Subcutaneous abdominal adipose tissue (tissue), 5 donors: ENCODE data around the gene TMEM127.
"Not testable (repeated sequence)": the region's sequence is repeated elsewhere in the genome, so short reads cannot be mapped to it uniquely, and the experiment has no call there.

ENCODE experiments used
- H3K27ac ChIP-seq: one replicate; pipeline ENCODE4 v1.7.0; 2013; ENCODE audit warnings: low read depth, mild to moderate bottlenecking, inconsistent platforms, low read length, moderate library complexity
- H3K27me3 ChIP-seq, 5 donors: one replicate each; pipeline ENCODE4 v1.7.0; 2013; ENCODE audit warnings: low read length in 5 of 5, inconsistent platforms in 1 of 5; ENCODE audit not compliant: control insufficient read depth in 5 of 5, insufficient read depth in 4 of 5
- H3K36me3 ChIP-seq, 5 donors: one replicate each; pipeline ENCODE4 v1.7.0; 2013; ENCODE audit warnings: low read length in 5 of 5; ENCODE audit not compliant: control insufficient read depth in 5 of 5, insufficient read depth in 5 of 5
- H3K4me1 ChIP-seq, 5 donors: one replicate each; pipeline ENCODE4 v1.7.0; 2013; ENCODE audit warnings: low read length in 5 of 5, mild to moderate bottlenecking in 3 of 5, moderate library complexity in 1 of 5; ENCODE audit not compliant: control insufficient read depth in 5 of 5, insufficient read depth in 5 of 5
- H3K4me3 ChIP-seq, 5 donors: one replicate each; pipeline ENCODE4 v1.7.0; 2013; ENCODE audit warnings: low read length in 5 of 5, low read depth in 1 of 5
- H3K9ac ChIP-seq, 5 donors: one replicate each; pipeline ENCODE4 v1.7.0; 2013; ENCODE audit warnings: low read length in 5 of 5, mild to moderate bottlenecking in 4 of 5, moderate library complexity in 3 of 5
- H3K9me3 ChIP-seq, 5 donors: one replicate each; pipeline ENCODE4 v1.7.0; 2013; ENCODE audit warnings: low read length in 5 of 5; ENCODE audit not compliant: control insufficient read depth in 5 of 5
- donor health status: healthy.
- donor health status: healthy.
- donor health status: healthy.
- donor health status: healthy.
- donor health status: healthy.

The TMEM127 gene

GRCh38 chr2:96294271-96294670 lies 28.5 kb upstream of the TMEM127 start:
- H3K9ac ChIP-seq, H3K9me3 ChIP-seq, H3K27me3 ChIP-seq, H3K4me3 ChIP-seq: not testable (repeated sequence)
- Histone ChIP-seq H3K27ac (peak overlapping the region; percentile 14), H3K36me3 (peaks cover 42 to 99% (median 94%) of the 10 kb centered on the region in 5 donors), H3K4me1 (peaks cover 0 to 16% (median 10%) of the 10 kb centered on the region in 5 donors)

- Histone ChIP-seq H3K9me3 (no peaks in the 10 kb centered on the region), H3K4me1 (peaks cover 0 to 10% (median 5%) of the 10 kb centered on the region in 5 donors), H3K9ac (no peak overlapping the region), H3K36me3 (peaks cover 39 to 99% (median 94%) of the 10 kb centered on the region in 5 donors), H3K27me3 (no peaks in the 10 kb centered on the region), H3K4me3 (no peak overlapping the region), H3K27ac (no peak overlapping the region)
Measured at GRCh38 chr2:96291751-96292150, 26.0 kb upstream of the TMEM127 start.

- no peaks in the 10 kb centered on the region for H3K9me3 ChIP-seq
- no peak overlapping the region for H3K4me3 ChIP-seq
- H3K4me1 ChIP-seq: no peaks in the 10 kb centered on the region
- no peak overlapping the region for H3K27ac ChIP-seq
- H3K9ac ChIP-seq: no peak overlapping the region
- H3K36me3 ChIP-seq: peaks cover 31 to 100% (median 98%) of the 10 kb centered on the region in 5 donors
- no peaks in the 10 kb centered on the region for H3K27me3 ChIP-seq
Measured at GRCh38 chr2:96287273-96287856, 21.6 kb upstream of the TMEM127 start.

GRCh38 chr2:96276787-96277499 lies 11.1 kb upstream of the TMEM127 start:
- H3K9me3 ChIP-seq: no peaks in the 10 kb centered on the region
- no peaks in the 10 kb centered on the region for H3K4me1 ChIP-seq
- H3K36me3 ChIP-seq: peaks cover 5 to 95% (median 80%) of the 10 kb centered on the region in 5 donors
- no peak overlapping the region for H3K9ac ChIP-seq
- H3K27me3 ChIP-seq: no peaks in the 10 kb centered on the region
- H3K27ac ChIP-seq: no peak overlapping the region
- H3K4me3 ChIP-seq: no peak overlapping the region

- no peaks in the 10 kb centered on the region for H3K4me1 ChIP-seq
- H3K4me3 ChIP-seq: no peak overlapping the region
- no peaks in the 10 kb centered on the region for H3K9me3 ChIP-seq
- H3K36me3 ChIP-seq: peaks cover 2 to 93% (median 77%) of the 10 kb centered on the region in 5 donors
- H3K27me3 ChIP-seq: no peaks in the 10 kb centered on the region
- H3K27ac ChIP-seq: no peak overlapping the region
- no peak overlapping the region for H3K9ac ChIP-seq
Measured at GRCh38 chr2:96274355-96275056, 8.7 kb upstream of the TMEM127 start.

GRCh38 chr2:96273763-96274162 lies 8.0 kb upstream of the TMEM127 start:
- Histone ChIP-seq H3K27ac (no peak overlapping the region), H3K36me3 (peaks cover 2 to 93% (median 77%) of the 10 kb centered on the region in 5 donors), H3K27me3 (no peaks in the 10 kb centered on the region), H3K4me3 (no peak overlapping the region), H3K4me1 (peaks cover 0 to under 1% (median 0%) of the 10 kb centered on the region in 5 donors), H3K9ac (no peak overlapping the region), H3K9me3 (no peaks in the 10 kb centered on the region)

GRCh38 chr2:96271995-96272394 lies 6.2 kb upstream of the TMEM127 start:
- Histone ChIP-seq H3K4me1 (peaks cover 2 to 8% (median 5%) of the 10 kb centered on the region in 5 donors), H3K4me3 (no peak overlapping the region), H3K9me3 (no peaks in the 10 kb centered on the region), H3K27ac (no peak overlapping the region), H3K9ac (no peak overlapping the region), H3K36me3 (peaks cover 5 to 91% (median 72%) of the 10 kb centered on the region in 5 donors), H3K27me3 (no peaks in the 10 kb centered on the region)

- peaks cover 5 to 58% (median 38%) of the 10 kb centered on the region in 5 donors for H3K36me3 ChIP-seq
- peak overlapping the region; percentile 93 for H3K27ac ChIP-seq
- peaks cover 7 to 36% (median 29%) of the 10 kb centered on the region in 5 donors for H3K4me1 ChIP-seq
- no peaks in the 10 kb centered on the region for H3K9me3 ChIP-seq
- peak overlapping the region in 3 of 5 donors; percentile 28 to 59 (median 42) for H3K9ac ChIP-seq
- no peaks in the 10 kb centered on the region for H3K27me3 ChIP-seq
- H3K4me3 ChIP-seq: peak overlapping the region; percentile 21 to 96 (median 82)
Measured at GRCh38 chr2:96267159-96267971, 1.6 kb upstream of the TMEM127 start.

- peaks cover 3 to 49% (median 29%) of the 10 kb centered on the region in 5 donors for H3K36me3 ChIP-seq
- H3K9me3 ChIP-seq: no peaks in the 10 kb centered on the region
- peak overlapping the region; percentile 93 for H3K27ac ChIP-seq
- H3K4me3 ChIP-seq: peak overlapping the region; percentile 44 to 96 (median 82)
- peak overlapping the region; percentile 68 to 97 (median 95) for H3K9ac ChIP-seq
- H3K4me1 ChIP-seq: peaks cover 10 to 54% (median 43%) of the 10 kb centered on the region in 5 donors
- no peaks in the 10 kb centered on the region for H3K27me3 ChIP-seq
Measured at GRCh38 chr2:96265349-96265839, 403 bp downstream of the TMEM127 start.
